Pericardium fibroblast (primary cell): ENCODE data around the gene CEACAM8. TPM values are rescaled to one million over a fixed set of nuclear protein-coding genes. Genes with fewer than 3 reads are reported as not detected.

ENCODE experiments used
- total RNA-seq: library from RNA; depleted of rRNA; stranded (reverse); fragments of >200 nt; gene quantifications from 2 replicates; pipeline ENCODE4 v1.2.3, GENCODE V29; 2015

CEACAM8 gene
- total RNA-seq = not detected in 2 replicates

DNA sequence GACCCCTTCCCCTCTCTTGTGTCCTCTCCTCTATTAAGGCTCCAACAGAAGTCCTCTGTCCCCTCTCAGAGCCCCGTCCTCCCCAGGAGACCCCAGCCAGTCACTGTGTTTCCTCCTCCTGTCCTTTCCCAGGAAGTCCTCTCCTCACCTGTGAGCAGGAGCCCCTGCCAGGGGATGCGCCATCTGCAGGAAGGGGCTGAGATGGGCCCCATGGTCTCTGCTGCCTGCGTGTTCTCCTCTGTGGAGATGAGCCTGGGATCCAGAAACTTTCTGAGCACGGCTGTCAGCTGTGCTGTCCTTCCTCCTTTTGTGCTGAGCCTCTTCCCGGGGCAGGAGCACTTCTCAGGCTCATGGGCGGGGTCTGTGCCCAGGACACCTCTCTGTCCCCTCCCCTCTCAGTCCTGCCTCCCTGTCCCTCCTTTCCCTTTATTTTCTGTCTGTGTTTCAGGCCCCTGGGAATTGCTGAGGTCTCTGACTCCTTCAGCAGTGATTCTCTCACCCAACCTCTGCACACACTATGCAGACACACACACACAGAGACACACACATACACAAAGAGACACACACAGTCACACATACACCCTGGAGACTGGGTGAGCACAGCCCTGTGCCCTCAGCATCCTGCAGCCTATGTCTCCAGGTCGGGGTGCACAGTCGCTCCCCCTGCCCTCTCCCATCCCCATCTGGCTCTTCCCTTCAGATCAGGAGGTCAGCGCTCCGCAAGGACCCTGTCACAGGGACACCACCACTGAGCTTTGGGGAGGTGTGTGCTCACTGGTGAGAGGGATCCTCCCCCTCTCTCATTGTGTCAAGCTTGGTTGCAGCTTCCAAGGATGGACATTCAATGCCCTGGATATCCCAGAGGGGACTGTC is at the start of gene CEACAM8:
CEACAM8 (minus strand) TSS at position 308 of the 873 bp plus-strand sequence; CDS start at position 212, 96 bp downstream.

Other genes starting within 250 kb of the CEACAM8 start
- gene CNFN, start 204.6 kb downstream of the CEACAM8 start, total RNA-seq = 1.6 and 1.8 TPM in 2 replicates
- gene LIPE, start 167.5 kb downstream of the CEACAM8 start, total RNA-seq = 4.0 and 10.7 TPM in 2 replicates
- not detected in 2 replicates for gene CXCL17, start 152.0 kb downstream of the CEACAM8 start, total RNA-seq
- gene CEACAM1, start 66.4 kb downstream of the CEACAM8 start, total RNA-seq = 0.12 TPM in 1 of 2 replicates, not detected in the other
- not detected in 2 replicates for gene PSG3, start 145.6 kb upstream of the CEACAM8 start, total RNA-seq
- gene PSG8, start 170.8 kb upstream of the CEACAM8 start, total RNA-seq = not detected in 2 replicates